ENCODE measurements around the gene NAPA. TPM values are rescaled to one million over a fixed set of nuclear protein-coding genes. Genes with fewer than 3 reads are reported as not detected.

Gene NAPA
- polyA plus RNA-seq, 3 donors = 77.5 to 135 (median 111) TPM

DNA sequence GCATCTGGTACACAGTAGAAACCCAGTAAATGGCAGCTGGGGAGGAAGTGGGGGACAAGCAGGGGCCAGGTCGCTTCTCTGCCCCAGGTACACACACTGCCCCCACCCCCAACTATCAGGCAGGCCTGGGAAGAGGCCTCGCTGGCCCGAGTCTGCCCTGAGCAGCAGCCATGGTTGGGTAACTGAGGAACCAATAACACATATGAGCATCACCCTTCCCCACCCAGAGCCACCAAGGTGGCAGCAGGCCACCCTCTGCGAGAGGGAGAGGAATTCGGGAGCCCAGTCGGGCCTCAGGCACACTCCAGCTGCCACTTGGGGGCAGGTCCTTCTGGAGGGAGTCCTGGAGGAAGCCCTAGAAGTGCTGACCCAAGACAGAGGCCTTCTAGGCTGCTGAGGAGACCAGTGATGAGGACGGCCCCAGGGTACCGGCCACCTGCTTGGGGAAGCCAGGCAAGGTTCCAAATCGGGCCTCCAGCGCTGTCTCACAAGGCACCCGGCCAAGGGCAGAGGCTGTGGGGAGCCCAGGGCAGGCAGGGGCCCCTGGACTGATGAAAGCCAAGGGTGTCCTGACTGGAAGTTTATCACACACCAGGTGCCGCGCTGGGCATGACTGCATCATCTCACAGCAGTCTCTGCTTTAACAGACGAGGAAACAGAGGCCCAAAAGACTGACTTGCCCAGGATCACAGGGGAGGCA is 16.9 kb downstream of the NAPA start:
- no peaks in the 10 kb centered on the region for H3K27me3 ChIP-seq (ENCODE audit: control insufficient read depth in 2 of 2, insufficient read depth in 2 of 2, low read length in 2 of 2)
- WGBS (ENCODE audit: insufficient coverage) = 88% methylated on average over 14 of the region's 14 CpGs
- peaks cover 83 to 100% of the 10 kb centered on the region in 2 donors for H3K36me3 ChIP-seq (replicated peaks in 1 of 2; ENCODE audit: control insufficient read depth in 1 of 2, insufficient read depth in 2 of 2, low read length in 2 of 2)

DNA sequence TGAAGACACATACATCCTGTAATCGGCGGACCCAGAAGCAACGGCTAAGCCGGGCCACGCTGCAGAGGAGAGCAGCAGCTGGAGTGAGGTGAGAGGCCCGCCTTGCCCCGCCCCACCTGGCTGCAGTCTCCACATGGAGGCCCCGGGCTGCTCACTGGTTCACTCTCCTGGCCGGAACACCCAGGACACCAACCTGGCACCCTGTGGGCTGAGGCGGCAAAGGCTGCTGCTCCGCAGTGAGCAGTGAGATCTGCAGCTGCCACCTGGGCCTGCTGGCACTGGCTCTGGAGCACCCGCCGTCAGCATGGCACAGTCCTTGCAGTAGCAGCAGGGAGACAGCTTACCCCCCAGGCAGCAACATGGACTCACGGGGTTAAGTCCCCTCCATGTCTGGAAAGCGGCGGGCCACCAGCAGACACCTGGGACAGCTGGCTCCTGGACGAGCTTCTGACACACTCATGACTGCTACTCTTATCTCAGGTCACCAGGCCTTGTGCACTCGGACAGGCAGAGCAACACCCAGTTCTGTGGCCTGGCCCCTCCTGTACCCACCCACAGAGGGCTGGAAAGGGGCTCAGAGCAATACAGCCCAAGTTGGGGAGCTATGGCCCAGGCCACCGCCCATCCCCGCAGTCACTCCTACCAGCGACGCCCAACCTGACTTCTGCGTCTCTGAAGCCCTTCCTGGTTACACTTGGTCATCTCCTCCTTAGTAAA is 17.7 kb downstream of the NAPA start:
- H3K36me3 Mint-ChIP-seq = peaks cover 68 to 93% of the 10 kb centered on the region in 2 donors
- 96% methylated on average over 17 of the region's 23 CpGs for WGBS (ENCODE audit: insufficient coverage)
- peaks cover 89 to 100% of the 10 kb centered on the region in 2 donors for H3K36me3 ChIP-seq (replicated peaks in 1 of 2; ENCODE audit: control insufficient read depth in 1 of 2, insufficient read depth in 2 of 2, low read length in 2 of 2)

More for the DNA sequence above, 16.9 kb downstream of the NAPA start:
- Mint-ChIP-seq H3K27me3 (ENCODE audit: low read depth in 3 of 3) (peaks cover 0 to 2% (median 2%) of the 10 kb centered on the region in 3 donors), H3K27ac (no peak overlapping the region), H3K4me1 (no peaks in the 10 kb centered on the region), H3K36me3 (peaks cover 72 to 94% of the 10 kb centered on the region in 2 donors), H3K4me3 (no peak overlapping the region), H3K9me3 (no peaks in the 10 kb centered on the region)
- Histone ChIP-seq H2AFZ (ENCODE audit: insufficient read depth, low read depth, low read length, poor library complexity, severe bottlenecking) (no peak overlapping the region), H3K4me2 (replicated peaks; ENCODE audit: extremely low read depth, low read length, poor library complexity, severe bottlenecking) (no peak overlapping the region), H3K79me2 (ENCODE audit: insufficient read depth, low read length) (peaks cover 10% of the 10 kb centered on the region), H3K27ac (ENCODE audit: low read depth in 1 of 2, low read length in 2 of 2) (no peak overlapping the region), H4K20me1 (ENCODE audit: insufficient read depth, low read length) (peaks cover 96% of the 10 kb centered on the region), H3K4me1 (ENCODE audit: control insufficient read depth in 1 of 2, insufficient read depth in 2 of 2, low read length in 2 of 2) (no peaks in the 10 kb centered on the region), H3K9me3 (replicated peaks in 1 of 2; ENCODE audit: control insufficient read depth in 1 of 2, insufficient read depth in 1 of 2, low read length in 2 of 2) (no peaks in the 10 kb centered on the region), H3K9ac (ENCODE audit: insufficient read depth, low read length, poor library complexity, severe bottlenecking) (no peak overlapping the region), H3K4me3 (replicated peaks in 1 of 3; ENCODE audit: low read depth in 2 of 3, low read length in 3 of 3) (no peak overlapping the region)
- no peak for DNase-seq
- TF ChIP-seq, protein P1, sequence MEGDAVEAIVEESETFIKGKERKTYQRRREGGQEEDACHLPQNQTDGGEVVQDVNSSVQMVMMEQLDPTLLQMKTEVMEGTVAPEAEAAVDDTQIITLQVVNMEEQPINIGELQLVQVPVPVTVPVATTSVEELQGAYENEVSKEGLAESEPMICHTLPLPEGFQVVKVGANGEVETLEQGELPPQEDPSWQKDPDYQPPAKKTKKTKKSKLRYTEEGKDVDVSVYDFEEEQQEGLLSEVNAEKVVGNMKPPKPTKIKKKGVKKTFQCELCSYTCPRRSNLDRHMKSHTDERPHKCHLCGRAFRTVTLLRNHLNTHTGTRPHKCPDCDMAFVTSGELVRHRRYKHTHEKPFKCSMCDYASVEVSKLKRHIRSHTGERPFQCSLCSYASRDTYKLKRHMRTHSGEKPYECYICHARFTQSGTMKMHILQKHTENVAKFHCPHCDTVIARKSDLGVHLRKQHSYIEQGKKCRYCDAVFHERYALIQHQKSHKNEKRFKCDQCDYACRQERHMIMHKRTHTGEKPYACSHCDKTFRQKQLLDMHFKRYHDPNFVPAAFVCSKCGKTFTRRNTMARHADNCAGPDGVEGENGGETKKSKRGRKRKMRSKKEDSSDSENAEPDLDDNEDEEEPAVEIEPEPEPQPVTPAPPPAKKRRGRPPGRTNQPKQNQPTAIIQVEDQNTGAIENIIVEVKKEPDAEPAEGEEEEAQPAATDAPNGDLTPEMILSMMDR (IDR thresholded peaks at IDR 0.05) = no peak
- intact Hi-C loops (cut with micrococcal nuclease) = no loop called here

More for the DNA sequence above, 17.7 kb downstream of the NAPA start:
- Histone ChIP-seq H3K4me3 (replicated peaks in 1 of 3; ENCODE audit: low read depth in 2 of 3, low read length in 3 of 3) (no peak overlapping the region), H3K27ac (ENCODE audit: low read depth in 1 of 2, low read length in 2 of 2) (no peak overlapping the region), H3K79me2 (ENCODE audit: insufficient read depth, low read length) (peaks cover 10% of the 10 kb centered on the region), H3K27me3 (ENCODE audit: control insufficient read depth in 2 of 2, insufficient read depth in 2 of 2, low read length in 2 of 2) (no peaks in the 10 kb centered on the region), H3K9ac (ENCODE audit: insufficient read depth, low read length, poor library complexity, severe bottlenecking) (no peak overlapping the region), H4K20me1 (ENCODE audit: insufficient read depth, low read length) (peaks cover 95% of the 10 kb centered on the region), H3K4me1 (ENCODE audit: control insufficient read depth in 1 of 2, insufficient read depth in 2 of 2, low read length in 2 of 2) (no peaks in the 10 kb centered on the region), H3K4me2 (replicated peaks; ENCODE audit: extremely low read depth, low read length, poor library complexity, severe bottlenecking) (no peak overlapping the region), H2AFZ (ENCODE audit: insufficient read depth, low read depth, low read length, poor library complexity, severe bottlenecking) (no peak overlapping the region), H3K9me3 (replicated peaks in 1 of 2; ENCODE audit: control insufficient read depth in 1 of 2, insufficient read depth in 1 of 2, low read length in 2 of 2) (no peaks in the 10 kb centered on the region)
- DNase-seq = no peak
- intact Hi-C loops (cut with micrococcal nuclease) = no loop called here
- H3K9me3 Mint-ChIP-seq = no peaks in the 10 kb centered on the region
- no peaks in the 10 kb centered on the region for H3K4me1 Mint-ChIP-seq
- TF ChIP-seq, protein P1 (IDR thresholded peaks at IDR 0.05) = no peak
- H3K27ac Mint-ChIP-seq = peak overlapping the region in 1 of 7 donors; percentile 2
- H3K27me3 Mint-ChIP-seq (ENCODE audit: low read depth in 3 of 3) = peaks cover 0 to 2% (median 2%) of the 10 kb centered on the region in 3 donors
- H3K4me3 Mint-ChIP-seq = no peak overlapping the region

Measured in CD14-positive monocyte (primary cell).